Frontal cortex (tissue), 4 donors: ENCODE measurements around the gene UVRAG. TPM values are rescaled to one million over a fixed set of nuclear protein-coding genes. Genes with fewer than 3 reads are reported as not detected.
"Not testable (repeated sequence)": the region's sequence is repeated elsewhere in the genome, so short reads cannot be mapped to it uniquely, and the experiment has no call there.

Source experiments
- DNase-seq, 2 donors: peaks; one replicate each; pipeline ENCODE4 v3.0.0; 2012; ENCODE audit warnings: low spot score in 2 of 2
- FAIRE-seq: peaks from 2 replicates; lab custom pipeline; 2012; peaks lifted over from hg19 to GRCh38; lab: Jason Lieb, UNC
- total RNA-seq: library from RNA; depleted of rRNA; stranded (reverse); fragments of >200 nt; gene quantifications from one replicate; pipeline ENCODE4 v1.2.3, GENCODE V29; 2014
- donor health status: control.
- donor health status: control.
- donor health status: control.

The UVRAG gene
- total RNA-seq, 1 donor from 2014 or later = 35.9 TPM

DNA sequence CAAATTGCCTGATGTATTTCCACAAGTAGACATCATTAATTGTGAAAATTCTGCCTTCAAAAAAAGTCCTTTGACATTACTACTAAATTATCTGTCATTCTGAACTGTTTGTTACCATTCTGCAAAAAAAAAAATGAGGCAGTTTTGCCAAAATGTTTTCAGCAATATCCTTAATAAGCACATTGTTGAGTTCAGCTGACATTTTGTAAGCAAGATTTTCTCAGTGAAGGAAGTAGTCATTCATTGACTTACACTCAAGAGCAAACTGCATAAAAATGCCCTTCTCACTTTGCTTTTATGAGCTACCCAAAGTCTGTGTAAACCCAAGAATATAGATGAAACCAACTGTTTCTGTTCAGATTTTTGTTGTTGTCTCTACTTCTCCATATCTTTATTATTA is 125.9 kb downstream of the UVRAG start:
- no peak for DNase-seq
- FAIRE-seq = no peak

GRCh38 chr11:75944515-75944914 is 129.5 kb downstream of the UVRAG start:
- no peak for DNase-seq
- no peak for FAIRE-seq

GRCh38 chr11:75945446-75945845 is 130.4 kb downstream of the UVRAG start:
- FAIRE-seq (no peak), DNase-seq (no peak)

- DNase-seq = no peak
- no peak for FAIRE-seq
Observed at GRCh38 chr11:75945947-75946346, 130.9 kb downstream of the UVRAG start.

DNA sequence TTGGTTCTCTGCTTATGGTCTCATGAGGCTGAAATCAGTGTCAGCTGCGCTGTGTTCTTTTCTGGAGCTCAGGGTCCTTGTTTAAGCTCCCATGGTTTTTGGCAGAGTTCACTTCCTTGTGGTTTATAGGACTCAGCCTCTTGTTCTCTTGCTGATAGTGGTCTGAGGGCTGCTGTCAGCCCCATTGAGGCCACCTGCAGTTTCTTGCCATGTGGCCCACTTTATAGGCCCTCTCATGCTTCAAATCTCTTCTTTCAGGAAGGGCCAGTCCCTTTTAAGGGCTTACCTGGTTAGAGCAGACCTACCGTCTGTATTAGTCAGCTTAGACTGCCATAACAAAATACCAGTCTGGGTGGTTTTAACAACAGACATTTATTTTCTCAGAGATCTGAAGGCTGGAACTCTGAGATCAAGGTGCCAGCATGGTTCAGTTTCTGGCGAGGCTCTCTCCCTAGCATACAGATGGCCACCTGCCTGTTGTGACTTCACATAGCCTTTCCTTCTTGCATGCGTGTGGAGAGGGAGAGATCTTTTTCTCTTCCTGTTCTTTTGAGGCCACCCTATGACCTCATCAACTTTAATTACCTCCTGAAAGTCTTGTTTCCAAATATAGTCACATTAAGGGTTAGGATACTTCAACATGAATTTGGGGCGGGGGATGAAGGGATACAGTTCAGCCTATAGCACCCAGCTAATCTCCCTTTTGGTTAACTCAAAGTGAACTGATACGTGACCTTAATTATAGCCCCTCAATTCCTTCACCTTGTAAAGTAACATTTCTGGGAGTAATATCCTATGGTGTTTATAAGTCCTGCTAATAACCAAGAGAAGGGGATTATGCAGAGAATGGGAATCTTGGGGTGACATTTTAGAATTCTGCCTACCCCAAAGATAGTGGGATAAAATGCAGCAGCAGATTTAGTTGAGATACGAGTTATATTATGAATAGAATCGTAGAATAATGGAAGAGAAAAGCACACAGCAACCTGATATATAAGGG is 131.8 kb downstream of the UVRAG start:
- DNase-seq (no peak), FAIRE-seq (no peak)

- DNase-seq (no peak), FAIRE-seq (no peak)
Observed at GRCh38 chr11:75949023-75949672, 134.1 kb downstream of the UVRAG start.

DNA sequence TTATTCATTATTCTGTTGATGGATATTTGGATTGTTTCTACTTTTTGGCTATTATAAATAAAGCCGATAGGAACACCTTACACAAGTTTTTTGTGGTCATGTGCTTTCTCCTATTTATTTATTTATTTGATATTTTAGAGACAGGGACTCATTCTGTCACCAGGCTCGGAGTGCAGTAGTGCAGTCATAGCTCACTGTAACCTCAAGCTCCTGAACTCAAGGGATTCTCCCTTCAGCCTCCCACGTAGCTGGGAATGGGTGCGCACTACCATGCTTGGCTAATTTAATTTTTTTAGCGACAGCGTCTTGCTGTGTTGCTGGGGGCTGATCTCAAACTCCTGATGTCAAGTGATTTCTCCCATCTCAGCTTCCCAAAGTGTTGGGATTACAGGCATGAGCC is 135.1 kb downstream of the UVRAG start:
- DNase-seq = no peak
- FAIRE-seq = no peak

DNA sequence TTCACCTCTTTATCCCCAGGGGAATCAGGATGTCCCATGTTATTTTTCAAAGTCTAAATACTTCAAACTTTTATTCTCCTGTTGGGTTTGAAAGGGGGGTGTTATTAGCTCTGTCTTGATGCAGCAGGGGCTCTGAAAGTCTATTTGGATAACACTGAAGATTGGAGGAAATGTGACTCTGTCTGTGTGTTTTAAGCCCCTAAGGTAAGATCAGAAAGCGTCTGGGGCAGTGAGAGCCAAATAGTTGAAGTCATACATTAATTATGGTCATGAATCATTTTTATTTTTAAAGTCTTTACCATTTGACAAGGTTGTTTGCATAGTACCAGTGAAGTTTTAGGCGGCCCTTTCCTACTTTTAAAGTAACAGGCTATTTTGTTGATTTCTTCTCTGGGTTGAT is 139.0 kb downstream of the UVRAG start:
- no peak for DNase-seq
- FAIRE-seq = no peak

DNA sequence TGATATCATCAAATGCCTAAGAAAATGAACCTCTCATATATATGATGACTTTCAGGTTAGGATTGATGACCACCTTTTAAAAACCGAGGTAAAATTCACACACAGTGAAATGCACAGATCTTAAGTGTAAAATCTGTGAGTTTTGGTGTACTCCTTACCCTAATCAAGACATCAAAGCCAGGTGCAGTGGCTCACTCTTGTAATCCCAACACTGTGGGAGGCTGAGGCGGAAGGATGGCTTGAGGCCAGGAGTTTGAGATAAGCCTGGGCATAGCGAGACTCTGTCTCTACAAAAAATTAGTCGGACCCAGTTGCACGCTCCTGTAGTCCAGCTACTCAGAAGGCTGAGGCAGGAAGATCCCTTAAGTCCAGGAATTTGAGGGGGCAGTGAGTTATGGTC is 140.4 kb downstream of the UVRAG start:
- DNase-seq (no peak), FAIRE-seq (no peak)

DNA sequence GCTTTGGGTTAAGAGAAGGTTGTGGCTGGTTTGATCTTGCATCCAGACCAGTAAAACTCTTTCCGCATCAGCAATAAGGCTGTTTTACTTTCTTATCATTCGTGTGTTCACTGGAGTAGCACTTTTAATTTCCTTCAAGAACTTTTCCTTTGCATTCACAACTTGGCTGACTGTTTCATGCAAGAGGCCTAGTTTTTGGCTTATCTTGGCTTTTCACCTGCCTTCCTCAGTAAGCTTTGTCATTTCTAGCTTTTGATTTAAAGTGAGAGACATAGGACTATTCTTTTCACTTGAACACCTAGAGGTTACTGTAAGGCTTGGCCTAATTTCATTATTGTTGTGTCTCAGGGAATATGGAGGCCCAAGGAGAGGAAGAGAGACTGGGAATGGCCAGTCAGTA is 144.5 kb downstream of the UVRAG start:
- no peak for DNase-seq
- no peak for FAIRE-seq

DNA sequence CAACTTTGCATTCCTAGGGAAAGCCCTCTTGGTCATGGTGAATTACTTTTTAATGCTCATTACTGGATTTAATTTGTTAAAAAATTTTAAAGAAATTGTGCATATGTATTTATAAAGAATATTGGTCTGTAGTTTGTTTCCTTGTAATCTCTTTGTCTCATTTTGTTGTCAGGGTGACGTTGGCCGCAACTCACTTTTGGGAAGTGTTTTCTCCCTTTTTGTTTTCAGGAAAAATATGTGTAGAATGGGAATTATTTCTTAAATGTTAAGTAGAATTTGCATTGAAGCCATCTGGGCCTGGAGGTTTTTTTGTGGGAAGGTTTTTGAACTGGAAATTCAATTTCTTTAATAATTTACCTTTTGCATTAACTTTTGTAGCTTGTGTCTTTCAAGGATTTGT is 149.1 kb downstream of the UVRAG start:
- DNase-seq (no peak), FAIRE-seq (no peak)

DNA sequence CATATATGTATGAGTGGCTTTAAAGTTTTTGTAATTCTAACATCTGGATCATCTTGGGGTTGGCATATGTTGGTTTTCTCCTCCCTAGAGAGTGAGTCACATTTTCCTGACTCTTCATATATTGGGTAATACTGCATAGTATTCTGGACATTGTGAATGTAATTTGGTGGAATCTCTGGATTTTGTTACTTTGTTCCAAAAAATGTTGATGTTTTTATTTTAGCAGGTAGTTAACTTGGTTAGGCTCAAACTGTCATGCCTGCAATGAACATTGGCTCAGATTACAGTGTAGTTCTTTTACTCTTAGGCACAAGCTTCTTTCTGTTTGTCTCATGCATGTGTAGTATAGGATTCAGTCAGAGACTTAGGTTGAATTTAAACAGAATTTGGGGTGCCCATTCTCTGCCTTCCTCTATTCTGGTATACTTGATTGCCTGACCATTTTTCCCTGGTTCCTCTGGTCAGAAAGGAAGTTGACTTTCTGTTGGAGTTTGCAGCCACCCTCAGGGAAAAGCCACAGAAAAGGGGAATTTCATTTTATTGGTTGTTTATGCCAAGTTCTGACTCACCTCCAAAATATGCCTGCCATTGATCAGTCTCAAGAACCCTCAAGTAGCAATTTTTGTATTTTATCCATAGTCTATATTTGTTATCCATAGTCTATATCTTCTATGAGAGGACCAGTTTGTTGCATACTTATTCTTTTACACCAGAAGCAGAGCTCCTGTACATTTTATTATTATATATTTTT is 151.7 kb downstream of the UVRAG start:
- FAIRE-seq (no peak), DNase-seq (no peak)

DNA sequence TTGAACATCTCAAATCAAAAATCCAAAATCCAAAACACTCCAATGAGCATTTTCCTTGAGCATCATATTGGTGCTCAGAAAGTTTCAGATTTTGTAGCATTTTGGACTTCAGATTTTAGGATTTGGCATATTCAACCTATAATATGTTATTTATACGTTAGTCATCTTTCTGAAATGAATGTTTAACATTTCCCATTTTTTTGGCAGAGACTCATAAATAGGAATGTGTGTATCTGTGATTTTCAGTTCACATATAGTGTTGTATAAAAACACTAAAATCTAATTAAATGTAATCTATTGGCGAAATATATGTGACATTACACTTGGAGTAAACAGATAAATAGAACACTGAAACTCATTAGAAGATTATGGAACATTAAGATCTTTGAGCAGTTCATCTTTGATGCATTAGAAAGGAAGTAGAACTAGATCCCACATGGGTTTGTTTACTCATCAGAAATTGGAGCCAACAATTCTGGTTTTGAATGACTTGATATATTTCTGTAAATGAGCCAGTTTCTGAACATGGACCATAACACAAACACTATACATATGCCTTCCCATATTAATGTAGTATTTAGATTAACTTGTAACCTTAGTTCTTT is 153.1 kb downstream of the UVRAG start:
- DNase-seq (no peak), FAIRE-seq (peak; percentile 8)

DNA sequence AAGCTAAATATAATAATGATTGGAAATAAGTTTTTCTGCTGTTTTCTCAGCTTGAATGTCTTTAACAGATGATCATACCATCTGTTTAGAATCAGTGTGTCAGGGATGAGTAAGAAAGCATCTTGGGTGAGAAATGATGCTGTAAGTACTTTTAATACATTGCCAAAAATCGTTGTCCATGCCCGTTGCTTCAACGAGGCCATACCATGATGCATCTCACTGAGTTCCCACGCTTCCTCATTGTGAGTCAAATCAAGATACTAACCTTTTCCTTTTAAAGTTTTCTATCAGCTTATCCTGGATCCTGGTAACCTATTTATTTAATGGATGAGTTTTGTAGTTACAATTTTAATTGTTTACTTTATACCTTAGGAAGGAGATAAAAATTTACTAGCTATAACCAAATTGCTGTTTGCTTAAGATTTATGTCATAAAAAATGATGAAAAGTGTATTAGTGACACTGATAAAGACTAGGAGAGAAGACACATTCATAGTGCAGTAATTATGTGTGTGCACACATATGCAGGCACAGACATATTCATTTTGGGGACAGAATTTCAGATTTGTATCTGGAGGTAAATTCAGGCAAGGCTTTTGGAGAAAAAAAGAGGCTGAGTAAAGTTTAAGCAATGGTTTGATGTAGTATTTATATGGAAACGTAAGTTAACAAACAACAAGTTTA is 154.8 kb downstream of the UVRAG start:
- FAIRE-seq (no peak), DNase-seq (no peak)

- not testable (repeated sequence) for DNase-seq, FAIRE-seq
Observed at GRCh38 chr11:75973710-75974109, 158.7 kb downstream of the UVRAG start.

DNA sequence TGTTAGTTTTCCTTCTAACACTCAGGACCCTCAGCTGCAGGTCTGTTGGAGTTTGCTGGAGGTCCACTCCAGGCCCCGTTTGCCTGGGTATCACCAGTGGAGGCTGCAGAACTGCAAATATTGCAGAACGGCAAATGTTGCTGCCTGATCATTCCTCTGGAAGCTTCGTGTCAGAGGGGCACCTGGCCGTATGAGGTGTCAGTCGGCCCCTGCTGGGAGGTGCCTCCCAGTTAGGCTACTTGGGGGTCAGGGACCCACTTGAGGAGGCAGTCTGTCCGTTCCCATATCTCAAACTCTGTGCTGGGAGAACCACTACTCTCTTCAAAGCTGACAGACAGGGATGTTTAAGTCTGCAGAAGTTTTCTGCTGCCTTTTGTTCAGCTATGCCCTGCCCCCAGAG is 164.1 kb downstream of the UVRAG start:
- not testable (repeated sequence) for FAIRE-seq

DNA sequence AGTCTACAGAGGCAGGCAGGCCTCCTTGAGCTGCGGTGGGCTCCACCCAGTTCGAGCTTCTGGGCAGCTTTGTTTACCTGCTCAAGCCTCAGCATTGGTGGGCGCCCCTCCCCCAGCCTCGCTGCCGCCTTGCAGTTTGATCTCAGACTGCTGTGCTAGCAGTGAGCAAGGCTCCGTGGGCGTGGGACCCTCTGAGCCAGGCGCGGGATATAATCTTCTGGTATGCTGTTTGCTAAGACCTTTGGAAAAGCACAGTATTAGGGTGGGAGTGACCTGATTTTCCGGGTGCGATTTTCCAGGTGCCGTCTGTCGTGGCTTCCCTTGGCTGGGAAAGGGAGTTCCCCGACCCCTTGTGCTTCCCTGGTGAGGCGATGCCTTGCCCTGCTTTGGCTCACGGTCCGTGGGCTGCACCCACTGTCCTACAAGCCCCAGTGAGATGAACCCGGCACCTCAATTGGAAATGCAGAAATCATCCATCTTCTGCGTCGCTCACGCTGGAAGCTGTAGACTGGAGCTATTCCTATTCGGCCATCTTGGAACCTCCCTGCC is 164.5 kb downstream of the UVRAG start:
- not testable (repeated sequence) for DNase-seq, FAIRE-seq

More for the DNA sequence above, 164.1 kb downstream of the UVRAG start:
- not testable (repeated sequence) for DNase-seq

- DNase-seq (no peak), FAIRE-seq (no peak)
Observed at GRCh38 chr11:75980031-75980430, 165.0 kb downstream of the UVRAG start.

DNA sequence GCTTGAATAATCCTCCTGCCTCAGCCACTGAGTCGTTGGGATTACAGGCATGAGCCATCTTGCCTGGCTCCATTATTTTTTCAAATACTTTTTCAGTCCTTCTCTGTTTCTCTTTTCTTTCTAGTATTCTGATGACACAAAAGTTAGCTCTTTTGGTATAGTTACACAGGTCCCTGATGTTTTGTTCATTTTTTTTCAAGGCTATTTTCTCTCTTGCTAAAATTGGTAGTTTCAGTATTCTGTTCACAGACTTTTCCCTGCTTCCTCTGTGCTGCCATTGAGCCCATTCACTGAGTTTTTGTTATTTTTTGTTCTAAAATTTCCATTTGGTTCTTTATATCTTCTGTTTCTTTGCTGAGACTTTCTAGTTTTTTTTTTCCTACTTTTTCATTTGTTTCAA is 166.5 kb downstream of the UVRAG start:
- DNase-seq (no peak), FAIRE-seq (no peak)
